Kidney glomerular epithelial cell (primary cell): ENCODE measurements around the gene TP53AIP1.

Experiments used
- DNase-seq: peaks from one replicate; lab custom pipeline; 2025; lab: John Stamatoyannopoulos, UW

Gene TP53AIP1

GRCh38 chr11:128943428-128943976 is 831 bp upstream of the TP53AIP1 start:
- DNase-seq, result no peak

GRCh38 chr11:128942272-128942612 is 429 bp downstream of the TP53AIP1 start:
- no peak for DNase-seq

GRCh38 chr11:128941573-128942271 is 949 bp downstream of the TP53AIP1 start:
- no peak for DNase-seq

- no peak for DNase-seq
Measured at GRCh38 chr11:128941110-128941509, 1.6 kb downstream of the TP53AIP1 start.

GRCh38 chr11:128940603-128941002 is 2.1 kb downstream of the TP53AIP1 start:
- DNase-seq, result no peak

GRCh38 chr11:128940156-128940555 is 2.5 kb downstream of the TP53AIP1 start:
- DNase-seq, result no peak

GRCh38 chr11:128939591-128939990 is 3.1 kb downstream of the TP53AIP1 start:
- no peak for DNase-seq

- no peak for DNase-seq
Measured at GRCh38 chr11:128938156-128938885, 4.3 kb downstream of the TP53AIP1 start.

GRCh38 chr11:128937480-128937879 is 5.2 kb downstream of the TP53AIP1 start:
- no peak for DNase-seq

- no peak for DNase-seq
Measured at GRCh38 chr11:128936606-128937251, 5.9 kb downstream of the TP53AIP1 start.

- no peak for DNase-seq
Measured at GRCh38 chr11:128934926-128935325, 7.7 kb downstream of the TP53AIP1 start.

- DNase-seq, result no peak
Measured at GRCh38 chr11:128934351-128934750, 8.3 kb downstream of the TP53AIP1 start.

GRCh38 chr11:128933481-128934178 is 9.0 kb downstream of the TP53AIP1 start:
- no peak for DNase-seq

- no peak for DNase-seq
Measured at GRCh38 chr11:128931668-128932067, 11.0 kb downstream of the TP53AIP1 start.

- DNase-seq, result no peak
Measured at GRCh38 chr11:128931066-128931465, 11.6 kb downstream of the TP53AIP1 start.

GRCh38 chr11:128929991-128930390 is 12.7 kb downstream of the TP53AIP1 start:
- DNase-seq, result peak; percentile 56

GRCh38 chr11:128929468-128929867 is 13.2 kb downstream of the TP53AIP1 start:
- no peak for DNase-seq

- DNase-seq, result no peak
Measured at GRCh38 chr11:128928400-128928799, 14.3 kb downstream of the TP53AIP1 start.

GRCh38 chr11:128927683-128928336 is 14.9 kb downstream of the TP53AIP1 start:
- no peak for DNase-seq

- no peak for DNase-seq
Measured at GRCh38 chr11:128927108-128927461, 15.6 kb downstream of the TP53AIP1 start.

- no peak for DNase-seq
Measured at GRCh38 chr11:128926437-128927107, 16.1 kb downstream of the TP53AIP1 start.
